DMS79 (cell line): Measurements from ENCODE around the gene KCNMA1.
A peak's percentile ranks its signal among the peaks of the same experiment; 100 is the strongest.

Source experiments
- DNase-seq: peaks from one replicate; lab custom pipeline; 2025; lab: John Stamatoyannopoulos, UW

KCNMA1 gene

DNA sequence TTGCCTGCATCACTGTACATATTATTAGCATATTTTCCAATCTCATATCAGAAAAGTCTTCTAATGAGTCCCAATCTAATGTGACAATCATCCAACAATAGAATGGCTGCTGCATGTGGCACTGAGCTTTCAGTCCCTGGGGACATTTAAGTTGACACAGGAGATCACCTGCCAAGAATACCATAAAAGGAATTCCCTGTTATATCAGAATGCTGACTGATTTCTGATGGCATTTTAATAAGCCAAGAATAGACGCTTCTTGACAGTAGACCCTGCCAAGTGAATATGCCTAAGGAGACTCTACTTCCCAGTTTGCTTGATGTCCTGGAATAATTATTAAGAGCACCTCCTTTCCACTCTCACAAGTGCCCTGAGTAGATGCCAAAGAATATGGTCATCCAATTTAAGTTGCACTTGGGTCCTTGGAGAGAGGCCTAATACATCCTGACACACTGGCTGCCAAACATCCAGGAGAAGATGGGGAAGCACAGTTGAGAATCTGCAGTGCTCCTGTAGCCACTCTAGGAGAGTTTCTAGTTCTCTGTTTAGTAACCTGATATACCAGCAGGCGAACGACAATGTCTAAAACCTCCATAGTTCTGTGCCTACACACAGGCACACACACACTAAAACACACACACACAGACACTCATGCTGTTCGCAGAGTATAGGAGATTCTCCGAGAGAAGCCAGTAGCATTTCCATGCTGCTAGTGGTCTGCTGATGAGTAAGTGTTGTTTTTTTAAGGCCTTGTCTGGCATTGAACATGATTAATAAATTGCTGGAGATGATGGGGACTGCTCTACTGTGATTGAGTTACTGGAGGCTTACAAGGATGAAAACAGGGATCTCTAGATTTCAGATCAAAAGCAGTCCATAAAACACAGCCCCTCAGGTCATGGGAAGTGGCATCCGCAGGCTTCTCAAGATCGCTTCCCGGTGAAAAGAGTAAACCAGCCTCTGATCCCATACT is 369.6 kb downstream of the KCNMA1 start:
- peak; percentile 36 for DNase-seq

DNA sequence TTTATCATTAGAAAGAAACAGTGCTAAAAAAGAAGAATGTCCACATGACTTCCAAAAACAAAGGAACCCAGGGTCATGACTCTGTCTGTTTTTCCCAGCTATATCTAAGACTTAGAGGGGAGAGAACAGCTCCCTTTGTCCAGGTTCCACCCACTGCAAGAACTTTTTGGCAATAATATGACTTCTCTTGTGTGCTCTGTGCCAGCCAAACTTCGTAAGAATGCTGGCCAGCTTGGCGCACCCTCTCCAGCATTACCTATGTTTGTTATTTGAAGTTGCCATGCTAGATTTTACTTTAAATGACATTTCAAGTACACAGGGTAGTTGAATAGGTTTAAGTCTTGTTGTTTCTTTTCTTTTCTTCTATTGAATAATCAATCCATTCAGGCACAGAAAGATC is 371.4 kb downstream of the KCNMA1 start:
- no peak for DNase-seq

DNA sequence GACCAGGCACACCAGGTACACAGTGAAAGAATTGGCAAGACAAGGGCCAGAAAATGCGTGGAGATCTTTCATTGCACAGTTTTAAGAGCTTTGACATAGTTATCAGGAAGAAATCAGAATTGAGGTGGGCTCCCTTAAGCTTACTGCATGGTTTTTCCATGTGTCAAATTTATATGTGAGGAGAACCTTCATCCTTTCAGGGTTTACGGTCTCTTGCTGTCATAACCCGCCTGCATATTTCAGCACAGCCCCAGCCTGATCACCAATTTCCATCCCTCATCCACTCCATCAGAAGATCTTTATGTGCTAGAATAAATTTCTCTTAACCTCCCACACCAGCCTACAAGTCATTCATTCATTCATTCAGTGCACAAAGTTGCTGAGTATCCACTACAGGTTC is 373.1 kb downstream of the KCNMA1 start:
- DNase-seq = no peak

DNA sequence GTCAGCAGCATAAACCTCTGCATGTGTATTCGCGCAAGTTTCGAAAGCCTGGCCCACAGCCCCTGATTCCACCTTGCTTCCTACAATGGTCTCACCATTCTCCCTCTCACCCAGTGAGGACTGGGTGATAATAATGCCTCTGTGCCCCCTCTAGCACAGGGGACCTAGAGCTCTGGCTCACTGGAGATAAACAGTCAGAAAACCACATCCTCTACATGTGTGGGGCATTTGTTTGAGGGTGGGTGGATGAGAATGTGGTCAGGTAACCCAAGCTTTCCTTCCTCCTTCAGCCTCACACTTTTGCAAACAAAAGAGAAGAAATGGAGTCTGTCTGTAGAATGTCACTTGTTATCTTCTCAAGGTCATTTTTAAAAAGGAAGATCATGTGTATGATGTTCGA is 373.5 kb downstream of the KCNMA1 start:
- DNase-seq = no peak

DNA sequence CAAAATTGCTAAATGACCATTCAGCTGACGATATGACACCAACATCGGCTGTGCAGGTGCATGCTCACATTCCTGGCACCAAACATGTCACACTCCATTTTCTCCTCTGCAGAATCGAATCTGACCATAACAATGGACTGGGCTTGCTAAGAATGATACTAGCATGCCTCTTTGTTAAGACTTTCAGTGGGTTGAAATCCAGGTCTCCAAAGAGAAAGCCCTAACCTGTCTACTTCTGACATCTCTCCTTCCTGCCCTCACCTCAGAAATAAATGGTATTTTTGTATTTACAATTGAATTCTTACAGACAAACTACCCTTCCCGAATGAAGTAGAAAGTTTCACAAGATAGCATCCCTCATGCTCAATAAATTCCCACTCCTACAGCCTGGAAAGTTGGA is 373.9 kb downstream of the KCNMA1 start:
- DNase-seq = no peak

DNA sequence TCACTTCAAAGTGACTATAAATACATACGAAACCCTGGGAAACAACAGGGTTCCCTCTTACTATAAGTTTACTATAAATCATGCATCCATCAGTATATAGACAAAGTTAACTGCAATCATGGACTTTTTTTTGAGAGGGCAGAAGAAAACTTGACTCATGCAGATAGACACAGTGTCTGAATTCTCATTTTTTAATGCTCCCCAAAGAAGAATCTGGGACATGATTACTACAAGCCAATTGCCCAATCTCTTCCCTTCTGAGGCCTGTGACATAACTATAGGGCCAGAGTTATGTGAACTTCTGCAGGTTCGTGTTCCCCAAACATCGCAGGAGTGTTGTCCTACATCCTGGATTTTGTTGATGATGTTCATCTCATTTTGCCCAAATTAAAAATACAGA is 376.5 kb downstream of the KCNMA1 start:
- no peak for DNase-seq

DNA sequence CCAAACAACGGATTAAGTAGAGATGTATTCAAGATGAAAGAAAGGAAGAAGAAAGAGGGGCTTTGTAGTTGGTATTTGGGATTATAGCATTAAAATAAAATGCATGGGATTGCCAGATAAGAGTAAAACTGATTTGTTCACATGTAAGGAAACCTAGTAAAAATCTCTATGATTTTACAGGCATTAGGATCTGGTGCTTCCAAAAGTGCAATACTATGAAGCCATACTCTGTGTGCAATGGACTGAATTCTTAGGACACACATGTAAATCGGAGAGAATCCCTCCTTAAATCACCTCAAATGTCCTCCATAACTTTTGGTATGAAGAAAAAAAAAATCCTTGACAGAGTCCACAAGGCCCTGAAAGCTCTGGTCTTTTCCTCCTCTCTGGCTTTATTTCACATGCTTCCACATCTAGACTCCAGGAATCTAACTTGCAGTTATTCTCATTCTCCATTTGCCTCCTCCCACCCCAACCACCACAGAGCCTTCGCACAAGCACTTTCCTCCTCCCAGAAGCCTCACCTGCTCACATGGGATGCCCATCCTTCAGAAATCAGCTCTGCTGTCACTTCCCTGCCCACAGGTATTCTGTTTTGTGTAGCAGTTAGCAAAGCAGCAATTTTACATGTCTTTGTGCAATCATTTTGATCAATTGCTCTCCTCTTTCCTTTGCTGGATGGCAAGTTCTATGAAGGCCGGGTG is 378.3 kb downstream of the KCNMA1 start:
- no peak for DNase-seq

DNA sequence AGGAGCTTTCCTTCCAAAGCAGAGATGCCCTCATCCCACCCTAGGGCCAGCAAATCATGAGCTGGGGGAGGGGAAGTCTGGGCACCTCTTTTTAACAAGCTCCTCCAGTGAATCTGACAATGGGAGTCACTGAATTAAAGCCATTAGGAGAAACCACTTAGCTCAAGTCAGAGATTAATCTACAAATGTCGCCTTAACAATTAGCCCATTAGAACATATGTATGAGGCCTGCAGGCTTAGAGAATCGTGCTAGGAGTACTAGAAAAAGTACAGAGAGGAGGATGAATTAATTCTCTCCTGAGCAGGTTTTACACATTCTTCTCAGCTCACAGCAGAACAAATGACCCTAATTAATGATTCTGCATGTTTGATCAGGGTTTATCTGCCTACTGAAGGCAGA is 381.3 kb downstream of the KCNMA1 start:
- no peak for DNase-seq

DNA sequence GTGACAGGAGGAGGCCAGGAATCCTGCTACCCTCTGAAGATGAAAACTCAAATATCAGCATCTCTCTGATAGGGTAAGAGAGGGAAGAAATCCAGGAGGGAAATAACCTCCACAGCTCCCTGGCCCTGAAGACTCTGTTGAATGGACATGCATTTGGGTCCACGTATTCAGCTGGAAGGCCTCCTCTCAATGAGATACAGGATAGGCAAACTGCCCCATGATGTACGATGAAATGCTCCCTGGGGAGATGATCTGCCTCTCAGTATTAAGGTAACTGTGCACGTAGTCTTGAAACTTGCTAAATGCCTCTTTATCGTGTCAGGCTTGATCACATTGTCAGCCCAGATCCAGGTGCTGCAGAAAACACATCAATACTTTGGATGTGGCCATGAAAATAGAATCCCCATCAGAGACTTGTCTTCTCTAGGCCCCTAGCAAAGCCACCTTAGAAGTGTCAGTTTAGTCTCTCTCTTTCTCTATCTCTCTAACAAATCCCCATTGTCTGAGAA is 384.0 kb downstream of the KCNMA1 start:
- no peak for DNase-seq

DNA sequence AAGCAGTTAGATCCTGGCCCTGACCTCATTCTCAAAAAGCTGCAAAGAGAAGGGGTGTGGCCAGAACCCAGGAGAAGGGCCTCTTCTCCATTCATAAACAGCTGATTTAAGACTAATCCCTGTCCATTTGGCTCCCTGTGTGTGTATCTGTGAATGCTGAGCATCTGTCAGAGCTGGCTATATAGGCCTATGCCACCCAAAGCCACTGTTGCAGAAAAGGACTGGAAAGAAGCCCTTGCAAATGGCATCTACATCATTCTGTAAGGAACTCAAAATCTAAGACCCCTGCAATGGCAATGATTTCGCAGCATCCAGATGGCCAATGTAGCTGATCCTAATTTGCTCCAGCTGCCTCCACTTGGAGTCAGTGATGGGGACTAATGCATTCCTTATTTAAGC is 384.5 kb downstream of the KCNMA1 start:
- DNase-seq = no peak

DNA sequence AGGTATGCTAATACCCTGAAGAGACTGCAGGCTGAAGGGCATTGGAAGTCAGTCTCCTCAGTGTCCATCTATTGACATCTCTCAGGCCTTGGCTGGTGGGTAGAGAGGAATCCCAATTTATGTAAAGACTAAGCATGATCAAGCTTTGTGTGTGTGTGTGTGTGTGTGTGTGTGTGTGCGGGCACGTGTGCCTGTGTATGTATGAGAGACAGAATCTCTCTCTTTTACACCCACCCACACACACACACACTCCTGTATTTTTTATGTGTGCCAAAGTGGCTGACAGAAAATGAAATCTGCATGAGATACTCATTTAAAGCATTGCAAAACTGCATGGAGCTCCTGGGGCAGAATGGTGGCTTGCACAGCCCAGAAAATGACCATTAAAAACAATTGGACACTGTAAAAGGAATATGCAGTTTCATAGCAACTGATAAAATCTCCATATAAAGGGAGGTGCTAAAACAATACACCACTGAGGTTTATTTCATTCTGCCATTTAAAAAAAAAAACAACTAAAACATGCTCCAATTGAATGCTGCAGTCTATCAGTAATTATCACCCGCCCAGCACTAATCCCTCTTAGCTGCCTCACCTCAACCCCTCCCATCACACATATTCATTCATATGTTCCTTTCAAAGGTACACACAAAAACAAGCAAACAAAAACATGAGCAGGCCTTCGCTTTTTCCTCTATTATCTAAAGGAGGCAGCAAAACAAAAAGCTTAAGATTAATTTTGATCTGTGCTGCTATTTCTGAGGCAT is 385.0 kb downstream of the KCNMA1 start:
- no peak for DNase-seq

DNA sequence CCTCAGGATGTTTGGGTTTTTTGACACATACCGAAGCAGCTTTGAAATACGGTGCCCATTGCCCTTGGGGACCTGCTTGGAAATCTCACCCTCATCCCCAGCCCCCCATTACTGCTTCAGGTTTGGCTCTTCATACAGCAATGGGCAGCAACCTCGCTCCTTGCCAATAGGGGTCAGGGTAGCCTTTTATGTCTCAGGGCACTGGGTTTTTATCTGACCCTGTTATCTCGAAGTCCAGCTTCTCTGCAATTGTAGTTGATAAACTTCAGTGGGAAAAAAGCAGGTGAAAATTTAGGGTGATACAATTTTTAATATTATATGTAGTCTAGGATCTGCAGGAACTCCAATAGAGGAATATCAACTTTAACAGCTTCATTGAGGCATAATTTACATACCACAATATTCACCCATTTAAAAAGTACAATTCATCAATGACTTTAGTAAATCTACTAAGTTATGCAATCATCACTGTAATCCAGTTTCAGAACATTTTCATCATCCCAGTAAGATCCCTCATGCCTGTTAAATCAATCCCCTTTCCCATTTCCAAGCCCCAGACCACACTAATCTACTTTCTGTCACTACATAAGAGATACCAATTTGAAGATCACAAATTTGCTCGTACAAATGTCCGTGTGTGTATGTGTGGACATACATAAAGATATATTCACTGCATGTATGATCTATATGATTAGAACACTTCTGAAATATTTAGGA is 386.2 kb downstream of the KCNMA1 start:
- no peak for DNase-seq

DNA sequence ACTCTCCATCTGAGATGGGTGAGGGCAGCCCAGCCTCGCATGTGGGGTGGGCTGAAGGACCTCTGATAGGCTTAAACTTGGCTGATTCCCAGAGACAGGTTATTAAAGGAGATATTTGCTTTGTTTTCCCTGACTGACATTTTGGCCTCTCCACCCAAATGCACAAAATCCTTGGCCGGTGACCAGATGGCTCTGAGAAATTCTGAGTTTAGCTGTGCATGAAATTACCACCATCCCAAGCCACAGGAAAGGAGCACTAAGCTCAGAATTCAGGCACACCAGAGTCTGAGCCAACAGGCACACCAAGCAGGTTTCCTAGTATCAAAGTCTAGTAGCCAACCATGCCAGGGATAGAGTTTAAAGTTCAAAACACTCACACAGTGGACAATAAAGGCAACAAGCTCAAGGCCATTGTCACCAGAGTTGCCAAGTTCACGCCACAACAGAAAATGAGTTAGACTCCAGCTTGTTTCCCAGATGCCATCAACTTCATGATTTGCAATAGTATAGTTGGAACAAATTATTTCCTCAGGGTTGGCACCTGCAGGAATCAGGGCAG is 387.6 kb downstream of the KCNMA1 start:
- DNase-seq = peak; percentile 61

DNA sequence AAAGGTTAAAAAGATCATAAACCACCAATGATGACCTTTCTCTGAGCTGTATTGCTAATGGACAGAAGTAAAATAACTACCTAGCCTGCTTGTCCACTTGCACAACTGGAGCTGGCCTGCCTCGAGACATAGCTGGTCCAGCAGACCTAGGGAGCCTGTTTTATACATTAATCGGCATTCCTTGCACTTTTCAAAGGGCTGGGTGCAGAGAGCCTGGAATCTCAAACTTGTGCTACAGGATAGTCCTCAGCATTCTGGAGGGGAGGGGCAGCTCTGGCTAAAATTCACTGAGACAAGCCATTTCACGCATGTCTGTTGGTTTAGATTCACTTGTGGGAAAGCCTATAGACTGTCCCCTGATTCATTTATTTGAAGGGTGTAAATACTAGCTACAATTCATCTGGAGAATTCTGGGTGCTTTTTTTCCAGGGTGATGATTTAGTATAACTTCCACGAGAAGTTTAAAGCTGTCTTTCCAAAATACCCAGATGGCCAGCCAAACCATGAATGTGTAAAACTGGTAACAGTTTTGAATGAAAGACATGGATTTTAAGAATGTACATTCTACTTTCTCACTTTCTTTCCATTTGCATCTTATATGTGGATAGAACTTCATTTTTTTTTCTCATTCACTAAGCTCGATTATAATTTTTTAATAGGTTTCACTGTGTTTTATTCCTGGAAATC is 389.4 kb downstream of the KCNMA1 start:
- no peak for DNase-seq

DNA sequence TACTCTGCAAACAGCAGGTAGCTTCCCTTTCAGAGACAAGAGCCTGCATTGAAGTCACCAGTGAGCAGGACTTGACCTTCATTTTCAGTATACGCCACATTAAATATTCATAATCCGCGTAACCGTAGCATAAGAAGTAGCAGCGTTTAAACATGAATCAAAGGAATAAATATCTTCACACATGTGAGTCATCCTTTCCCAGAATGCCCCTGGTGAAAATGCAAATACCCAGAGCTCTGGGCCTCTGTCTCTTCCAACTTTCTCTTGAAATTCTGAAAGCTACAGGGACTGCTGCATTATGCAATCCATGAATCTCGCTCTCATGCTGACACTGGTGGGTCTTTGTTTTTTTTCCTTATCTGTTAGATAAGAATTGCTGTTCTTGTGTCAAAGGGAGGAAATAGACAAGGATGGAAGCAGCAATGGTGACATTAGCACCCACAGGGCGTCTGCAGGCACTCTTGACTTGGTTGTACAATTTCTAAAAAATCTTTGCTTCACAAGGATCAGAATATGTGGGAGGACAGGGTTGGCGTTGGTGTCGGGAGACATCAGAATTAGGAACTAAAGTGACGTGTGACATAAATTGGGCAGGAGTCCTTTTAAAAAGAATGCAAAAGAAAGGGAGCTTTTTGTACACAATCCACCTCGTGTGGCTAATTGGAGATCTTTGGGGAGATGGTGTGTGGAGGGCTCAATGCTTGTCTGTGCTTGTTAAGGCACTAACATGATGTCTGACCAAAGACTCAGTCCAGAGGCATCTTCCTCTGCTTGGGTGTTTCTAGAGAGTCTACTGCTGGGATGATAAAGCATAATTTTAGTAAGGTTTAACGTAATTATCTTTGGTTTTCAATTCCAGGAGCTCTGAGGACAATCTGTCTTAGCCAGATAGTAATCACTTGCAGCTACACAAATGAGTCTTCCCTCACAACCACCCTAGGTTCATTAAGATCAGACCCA is 390.3 kb downstream of the KCNMA1 start:
- peak; percentile 47 for DNase-seq

DNA sequence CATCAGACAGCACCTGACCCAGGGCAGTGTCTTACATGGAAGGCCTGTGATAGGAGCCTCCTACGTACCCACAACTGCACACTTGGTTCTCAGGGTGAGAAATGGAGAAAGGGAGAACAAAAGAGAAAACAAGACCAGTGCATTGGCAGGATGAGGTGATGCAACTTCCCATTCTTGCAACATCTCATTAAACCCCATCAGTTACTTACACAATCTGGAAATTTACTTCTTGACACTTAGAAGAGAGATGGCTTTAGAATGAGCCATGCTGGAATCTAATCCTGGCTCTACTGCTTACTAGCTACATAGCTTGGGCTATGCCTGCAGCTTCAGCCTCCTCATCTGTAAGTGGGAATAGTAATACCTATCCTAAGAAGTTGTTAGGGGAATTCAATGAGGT is 391.7 kb downstream of the KCNMA1 start:
- DNase-seq = no peak

DNA sequence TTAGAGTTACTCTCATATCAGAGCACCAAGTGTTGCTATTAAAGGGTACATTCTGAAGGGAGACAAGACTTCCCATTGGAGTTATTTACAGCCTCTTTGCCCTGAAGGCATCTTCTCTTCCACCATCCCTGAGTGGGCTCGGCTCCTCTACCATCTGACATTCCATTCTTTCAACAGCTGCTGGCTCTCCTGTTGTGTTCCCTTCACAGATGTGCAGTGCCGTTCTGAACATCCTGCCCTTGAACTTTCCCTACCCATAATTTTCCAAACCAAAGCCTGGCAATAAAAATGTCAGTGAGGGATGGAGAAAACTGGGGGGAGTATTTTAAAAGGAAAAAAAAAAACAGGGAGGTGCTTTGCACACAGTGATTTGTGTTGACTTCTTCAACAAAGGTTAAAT is 392.9 kb downstream of the KCNMA1 start:
- no peak for DNase-seq

DNA sequence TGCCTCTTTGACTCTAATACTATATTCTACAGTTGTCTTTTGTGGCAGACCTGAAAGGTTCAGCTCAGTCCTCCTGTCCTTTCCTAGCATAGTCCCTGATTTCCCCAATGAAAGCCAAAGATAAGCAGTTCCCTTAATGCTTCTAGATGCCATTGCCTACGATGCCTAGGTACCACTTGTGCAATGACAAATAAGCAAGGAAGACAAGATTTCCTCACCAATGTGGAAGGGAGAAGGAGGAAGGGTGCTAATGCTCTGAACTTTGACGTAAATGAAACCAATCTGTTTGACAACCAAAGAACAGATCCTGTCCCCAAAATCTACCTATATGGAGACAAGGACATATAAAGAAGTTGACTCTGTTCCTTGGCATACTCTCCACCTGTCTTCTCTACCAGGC is 393.3 kb downstream of the KCNMA1 start:
- DNase-seq = no peak

DNA sequence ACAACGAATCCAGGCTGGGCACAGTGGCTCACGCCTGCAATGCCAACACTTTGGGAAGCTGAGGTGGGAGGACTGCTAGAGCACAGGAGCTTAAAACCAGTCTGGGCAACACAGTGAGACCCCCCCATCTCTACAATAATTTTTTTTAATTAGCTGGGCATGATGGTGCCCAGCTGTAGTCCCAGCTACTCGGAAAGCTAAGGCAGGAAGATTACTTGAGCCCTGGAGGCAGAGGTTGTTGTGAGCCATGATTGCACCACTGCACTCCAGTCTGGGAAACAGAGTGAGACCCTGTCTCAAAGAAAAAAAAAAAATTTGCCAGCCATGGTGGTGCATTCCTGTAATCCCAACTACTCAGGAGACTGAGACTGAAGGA is 396.3 kb downstream of the KCNMA1 start:
- no peak for DNase-seq
